ENCODE results near the gene UBXN4. TPM values are rescaled to one million over a fixed set of nuclear protein-coding genes. Genes with fewer than 3 reads are reported as not detected.
A peak's percentile ranks its signal among the peaks of the same experiment; 100 is the strongest.
"Not testable (repeated sequence)": the region's sequence is repeated elsewhere in the genome, so short reads cannot be mapped to it uniquely, and the experiment has no call there.

UBXN4 gene
- total RNA-seq, 1 donor from 2014 or later = 40.3 TPM

DNA sequence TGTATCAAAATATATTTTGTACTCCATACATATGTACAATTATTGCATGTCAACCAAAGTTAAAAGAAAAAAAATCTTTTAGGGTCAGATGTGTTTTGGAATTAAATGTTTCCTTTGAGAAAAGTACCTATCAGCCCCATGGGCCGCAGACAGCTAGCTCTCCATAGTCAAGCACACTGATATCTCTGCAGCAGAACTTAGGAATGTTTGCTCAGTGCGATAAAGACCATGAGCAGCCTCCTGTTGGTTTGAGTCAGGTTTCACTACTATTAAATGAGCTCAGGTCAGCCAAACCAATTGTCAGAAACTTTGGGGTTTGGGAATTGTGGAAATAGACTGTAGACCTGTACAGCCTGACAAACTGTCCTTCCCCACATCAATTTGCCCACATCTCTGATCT is 61.6 kb downstream of the UBXN4 start:
- DNase-seq (ENCODE audit: low read depth in 2 of 2) = no peak

DNA sequence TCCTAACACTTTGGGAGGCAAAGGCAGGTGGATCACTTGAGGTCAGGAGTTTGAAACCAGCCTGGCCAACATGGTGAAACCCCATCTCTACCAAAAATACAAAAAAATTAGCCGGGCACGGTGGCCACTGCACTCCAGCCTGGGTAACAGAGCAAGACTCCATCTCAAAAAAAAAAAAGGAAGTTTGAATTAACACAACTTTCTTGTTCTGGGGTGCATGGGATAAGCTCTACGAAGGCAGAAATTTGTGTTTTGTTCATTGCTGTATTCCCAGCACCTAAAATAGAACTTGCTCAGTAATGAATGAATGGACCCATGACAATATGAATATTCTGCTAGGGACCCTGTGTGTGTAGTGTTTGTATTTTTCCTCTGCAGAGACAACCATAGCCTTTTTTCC is 66.2 kb downstream of the UBXN4 start:
- DNase-seq (ENCODE audit: low read depth in 2 of 2) = not testable (repeated sequence)

DNA sequence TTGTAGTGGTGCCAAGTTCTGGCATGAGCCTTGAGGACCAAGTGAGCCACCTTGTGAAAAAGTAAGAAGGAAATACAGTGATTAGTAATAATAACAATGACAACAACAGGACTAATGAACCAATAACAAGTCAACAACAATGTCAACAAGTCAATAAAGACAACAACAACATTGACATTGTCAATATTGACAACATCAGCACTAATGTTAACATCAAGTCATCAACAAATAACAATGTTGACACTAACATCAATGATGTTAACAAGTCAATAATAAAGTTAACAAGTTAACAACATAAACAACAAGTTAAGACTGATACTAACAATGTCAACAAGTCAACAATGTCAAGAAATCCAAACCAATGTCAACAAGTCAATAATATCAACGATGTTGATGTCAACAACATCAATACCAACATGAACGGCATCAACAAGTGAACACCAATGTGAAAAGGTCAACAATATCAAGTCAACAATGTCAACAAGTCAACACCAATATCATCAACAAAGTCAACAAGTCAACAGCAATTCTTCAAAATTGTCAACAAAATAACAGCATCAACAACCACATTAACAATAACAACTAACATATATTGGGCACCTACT is 71.4 kb downstream of the UBXN4 start:
- DNase-seq (ENCODE audit: low read depth in 2 of 2) = no peak

DNA sequence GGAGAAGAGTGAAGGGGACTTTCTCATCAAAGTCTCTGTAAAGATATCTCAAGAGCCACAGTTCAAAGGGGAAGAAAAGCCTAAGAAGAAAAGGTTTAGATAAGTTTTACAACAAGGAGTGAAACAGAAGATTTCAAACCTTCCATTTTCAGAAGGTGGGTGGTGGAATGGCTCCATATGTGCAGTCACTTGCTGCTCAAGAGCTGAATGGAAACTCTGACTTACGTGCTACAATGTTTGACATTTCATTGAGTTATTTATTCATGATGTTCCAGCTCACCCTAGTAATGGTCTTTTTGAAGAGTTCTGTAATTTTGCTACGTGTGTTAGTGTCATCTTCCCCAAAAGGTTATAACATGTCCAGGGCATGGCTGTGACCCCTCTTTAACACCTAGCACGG is 73.6 kb downstream of the UBXN4 start:
- no peak for DNase-seq (ENCODE audit: low read depth in 2 of 2)

DNA sequence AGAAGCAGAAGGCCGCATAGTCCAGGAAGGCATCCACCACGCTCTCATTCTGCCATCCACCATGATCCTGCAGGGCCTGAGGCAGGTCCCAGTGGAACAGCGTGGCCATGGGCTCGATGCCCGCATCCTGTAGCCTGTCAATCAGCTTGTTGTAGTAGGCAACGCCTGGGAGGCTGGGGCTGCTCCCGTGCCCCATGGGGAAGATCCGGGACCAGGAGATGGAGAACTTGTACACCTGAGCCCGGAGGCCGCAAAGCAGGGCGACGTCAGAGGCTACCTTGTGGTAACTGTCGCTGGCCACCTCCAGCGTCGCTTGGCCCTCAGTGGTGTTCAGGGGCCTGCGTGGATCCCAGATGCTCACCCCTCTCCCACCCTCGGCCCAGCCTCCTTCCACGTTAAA is 75.8 kb downstream of the UBXN4 start:
- DNase-seq (ENCODE audit: low read depth in 2 of 2) = no peak

DNA sequence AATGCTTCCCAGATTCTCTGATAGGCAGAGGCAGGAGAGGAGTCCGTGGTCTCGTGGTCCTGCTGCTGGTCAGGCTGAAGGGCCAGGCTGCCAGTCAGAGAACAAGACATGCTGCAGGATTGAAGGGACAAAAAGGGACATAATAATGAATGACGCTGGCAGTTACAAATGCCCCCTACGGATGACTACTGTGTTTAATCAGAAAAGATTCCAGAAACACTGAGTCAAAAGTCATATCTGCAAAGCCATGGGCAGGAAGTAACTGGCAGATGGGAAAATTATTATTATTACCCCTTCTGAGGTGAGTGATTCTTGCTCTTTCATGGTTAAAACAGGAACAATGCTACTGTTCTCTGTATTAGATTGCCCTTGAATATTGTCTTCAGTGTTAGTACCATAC is 76.3 kb downstream of the UBXN4 start:
- no peak for DNase-seq (ENCODE audit: low read depth in 2 of 2)

DNA sequence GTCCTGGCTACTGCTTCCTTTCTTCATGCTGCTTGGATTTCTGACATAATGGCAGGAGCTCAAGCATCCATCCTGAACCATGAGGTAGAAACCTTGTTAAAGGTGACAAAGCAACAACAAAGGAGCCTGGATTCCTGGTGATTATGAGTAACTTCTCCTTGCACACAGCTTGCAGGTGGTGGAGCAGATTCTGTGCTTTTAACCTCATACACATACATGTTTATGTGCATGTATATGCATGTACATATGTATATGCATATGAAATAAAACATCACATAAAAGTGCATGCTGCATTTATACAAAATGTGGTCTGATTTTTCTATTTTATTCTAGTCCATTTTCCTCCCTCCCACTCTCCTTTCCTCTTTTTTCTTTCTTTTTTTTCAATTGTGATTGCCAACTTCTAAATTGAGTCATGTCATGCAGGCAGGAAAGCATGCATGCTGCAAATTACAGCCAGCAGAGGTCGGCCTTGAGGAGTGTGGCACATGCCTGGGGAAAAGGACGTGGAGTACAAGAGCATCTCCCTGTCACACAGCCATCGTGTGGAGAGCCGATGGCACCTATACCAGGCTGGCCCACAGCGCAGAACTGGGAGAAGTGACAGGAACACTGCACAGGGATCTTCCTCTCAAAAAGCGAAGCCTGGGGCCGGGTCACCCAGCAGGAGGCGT is 77.4 kb downstream of the UBXN4 start:
- peak; percentile 27 to 37 for DNase-seq (ENCODE audit: low read depth in 2 of 2)

DNA sequence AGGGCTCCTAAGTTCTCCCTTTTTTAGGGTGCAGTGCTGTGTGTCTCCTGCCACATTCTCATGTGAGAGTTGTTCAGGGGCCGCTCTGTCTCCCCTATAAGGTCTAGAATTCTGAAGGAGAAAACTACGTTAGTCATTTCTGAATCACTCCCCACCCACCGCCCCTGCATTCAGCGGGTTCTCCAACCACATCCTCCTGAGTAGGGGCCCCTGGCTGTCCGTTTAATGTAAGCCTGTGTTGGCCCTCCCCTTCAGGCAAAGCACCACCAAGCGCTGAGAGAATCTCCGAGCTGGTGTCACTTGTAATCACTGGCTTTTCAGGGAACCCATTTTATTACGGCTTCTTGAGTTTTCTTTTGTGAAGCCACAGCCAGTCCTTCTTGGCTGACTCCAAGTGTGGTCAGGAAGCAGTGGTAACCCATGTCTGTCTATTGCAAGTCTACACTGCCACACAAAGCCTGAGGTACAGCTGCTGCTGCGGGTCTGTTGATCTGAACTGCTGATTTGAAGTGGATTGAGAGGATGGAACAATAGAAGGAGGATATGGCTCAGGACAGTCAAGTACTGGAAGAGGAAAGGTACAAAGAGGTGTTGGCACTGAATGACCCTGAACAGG is 78.5 kb downstream of the UBXN4 start:
- DNase-seq (ENCODE audit: low read depth in 2 of 2) = no peak

DNA sequence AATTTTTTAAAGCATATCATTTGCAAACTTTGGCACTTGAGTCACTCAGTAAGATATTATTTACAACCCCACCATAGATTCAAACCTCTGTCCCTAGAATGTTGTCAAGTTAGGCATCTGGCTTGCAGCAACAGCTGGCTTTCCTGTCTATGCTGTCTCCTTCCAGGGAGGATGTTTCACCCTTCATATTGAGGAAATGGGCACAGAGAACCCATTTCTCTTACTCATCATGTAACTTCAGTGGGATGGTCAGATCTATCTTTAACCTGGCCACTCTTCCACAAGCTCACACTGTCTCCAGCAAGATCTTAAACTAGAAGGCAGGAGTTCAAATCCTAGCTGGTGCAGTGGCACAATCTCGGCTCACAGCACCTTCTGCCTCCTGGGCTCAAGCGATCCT is 79.5 kb downstream of the UBXN4 start:
- DNase-seq (ENCODE audit: low read depth in 2 of 2) = no peak

DNA sequence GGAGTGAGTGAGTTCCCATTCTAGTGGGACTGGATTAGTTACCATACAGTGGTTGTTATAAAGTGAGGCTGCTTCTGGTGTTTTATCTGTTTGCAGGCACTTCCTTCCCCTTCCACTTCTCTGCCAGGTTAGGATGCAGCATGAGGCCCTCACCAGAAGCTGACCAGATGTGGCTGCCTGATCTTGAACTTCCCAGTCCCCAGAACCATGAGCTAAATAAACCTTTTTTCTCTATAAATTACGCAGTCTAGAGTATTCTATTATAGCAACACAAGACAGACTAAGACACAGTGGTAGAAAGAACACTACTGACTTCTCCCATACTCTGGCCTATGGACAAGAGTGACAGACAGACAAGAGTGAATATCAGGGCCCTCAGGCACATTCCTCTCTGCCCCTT is 81.2 kb downstream of the UBXN4 start:
- DNase-seq (ENCODE audit: low read depth in 2 of 2) = no peak

DNA sequence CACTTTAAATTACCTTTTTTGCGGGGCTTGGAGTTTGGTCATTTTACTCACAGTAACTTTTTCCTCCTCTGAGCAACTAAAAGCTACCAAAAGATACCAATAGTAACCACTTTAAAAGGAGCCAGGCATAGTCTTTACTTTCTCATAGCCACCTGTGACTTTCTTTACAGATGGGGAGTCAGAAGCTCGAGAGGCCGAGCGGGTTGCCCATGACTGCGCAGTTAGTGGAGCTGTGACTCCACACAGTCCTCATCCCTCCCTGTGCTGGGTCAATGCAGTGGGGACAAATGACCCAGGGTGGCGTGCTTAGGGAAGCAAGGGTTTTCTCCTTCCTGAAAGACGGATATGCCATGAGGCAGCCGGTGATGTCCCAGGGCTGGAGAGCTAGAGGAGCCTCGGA is 83.5 kb downstream of the UBXN4 start:
- no peak for DNase-seq (ENCODE audit: low read depth in 2 of 2)

DNA sequence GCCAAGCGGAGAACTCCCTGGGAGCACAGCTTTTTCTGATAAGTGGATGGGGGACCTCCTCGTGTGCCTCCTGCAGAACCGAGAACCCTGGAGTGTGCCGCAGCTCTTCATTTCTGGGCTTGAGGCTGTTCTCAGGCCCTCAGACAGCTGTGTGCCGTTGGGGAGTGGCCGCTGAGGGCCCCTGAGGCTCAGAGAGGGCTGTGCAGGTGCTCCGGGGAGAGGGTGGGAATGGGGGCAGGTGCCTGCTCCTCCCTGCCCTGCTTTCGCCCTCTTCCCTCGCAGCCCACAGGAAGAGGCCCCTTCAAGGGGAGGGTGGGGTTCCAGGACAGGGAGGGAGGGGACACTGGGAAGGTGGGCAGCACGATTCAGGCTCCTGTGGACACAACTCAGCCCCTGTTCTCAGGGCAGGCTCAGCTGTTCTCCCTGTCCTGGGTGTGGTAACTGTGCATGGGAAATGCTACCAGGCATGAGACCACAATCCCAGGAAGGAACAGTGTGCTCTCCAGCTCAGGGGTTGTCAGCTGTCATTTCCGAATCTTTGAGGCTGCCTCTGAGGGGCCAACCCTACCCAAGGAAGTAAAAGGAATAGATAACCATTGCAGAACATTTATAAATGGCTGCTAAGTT is 84.0 kb downstream of the UBXN4 start:
- DNase-seq (ENCODE audit: low read depth in 2 of 2) = peak in 1 of 2 donors; percentile 9

DNA sequence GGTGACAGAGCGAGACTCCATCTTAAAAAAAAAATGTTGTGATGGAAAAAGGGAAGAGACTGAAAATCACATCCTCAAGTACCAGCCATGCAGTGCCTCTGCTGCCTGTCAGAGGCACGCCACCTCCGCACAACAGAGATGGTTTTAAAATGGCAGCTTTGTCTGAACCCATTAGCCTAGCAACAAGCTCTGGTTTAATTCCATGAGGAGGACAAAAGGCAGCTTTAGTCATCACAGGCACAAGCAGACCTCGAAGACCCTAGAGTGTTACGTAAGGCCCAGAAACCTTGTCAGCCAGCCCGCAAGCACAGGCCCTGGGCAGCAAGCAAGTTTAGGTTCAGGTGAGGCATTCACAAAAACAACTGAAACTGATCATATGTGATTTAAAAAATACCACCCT is 84.9 kb downstream of the UBXN4 start:
- no peak for DNase-seq (ENCODE audit: low read depth in 2 of 2)

DNA sequence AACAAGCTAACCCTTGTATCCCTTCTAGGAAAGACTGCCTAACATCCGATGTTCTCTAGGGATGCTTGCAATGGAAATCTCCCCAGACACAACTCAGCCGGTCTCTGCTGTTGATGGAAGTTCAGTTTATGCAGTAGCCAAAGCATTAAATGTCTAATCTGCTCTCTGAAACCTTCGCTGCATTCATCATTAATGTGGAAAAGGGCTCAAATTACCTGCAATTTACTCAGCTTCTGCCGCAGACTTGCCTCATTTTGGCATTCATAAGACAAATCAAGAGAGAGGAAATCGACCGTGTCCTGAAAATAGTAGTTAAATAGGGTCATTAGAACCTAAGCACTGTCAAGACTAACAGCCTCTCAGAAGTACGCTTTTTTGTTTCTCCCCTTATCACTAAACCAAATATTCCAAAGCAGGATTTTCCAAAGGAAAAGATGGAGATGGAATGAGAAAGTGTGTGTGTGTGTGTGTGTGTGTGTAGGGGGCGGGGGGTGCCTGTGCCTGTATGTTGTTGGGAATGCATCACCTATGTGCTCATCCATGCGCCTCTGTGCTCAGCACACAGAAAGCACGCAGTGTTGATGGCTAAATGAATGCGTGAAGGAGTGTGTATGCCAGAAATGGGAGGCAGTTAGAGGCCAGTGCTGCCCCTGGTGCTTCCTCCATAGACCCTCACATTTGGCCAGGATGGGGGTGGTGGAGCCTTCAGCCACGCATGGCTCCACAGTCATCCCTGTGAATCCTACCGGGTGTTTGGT is 87.9 kb downstream of the UBXN4 start:
- DNase-seq (ENCODE audit: low read depth in 2 of 2) = no peak

DNA sequence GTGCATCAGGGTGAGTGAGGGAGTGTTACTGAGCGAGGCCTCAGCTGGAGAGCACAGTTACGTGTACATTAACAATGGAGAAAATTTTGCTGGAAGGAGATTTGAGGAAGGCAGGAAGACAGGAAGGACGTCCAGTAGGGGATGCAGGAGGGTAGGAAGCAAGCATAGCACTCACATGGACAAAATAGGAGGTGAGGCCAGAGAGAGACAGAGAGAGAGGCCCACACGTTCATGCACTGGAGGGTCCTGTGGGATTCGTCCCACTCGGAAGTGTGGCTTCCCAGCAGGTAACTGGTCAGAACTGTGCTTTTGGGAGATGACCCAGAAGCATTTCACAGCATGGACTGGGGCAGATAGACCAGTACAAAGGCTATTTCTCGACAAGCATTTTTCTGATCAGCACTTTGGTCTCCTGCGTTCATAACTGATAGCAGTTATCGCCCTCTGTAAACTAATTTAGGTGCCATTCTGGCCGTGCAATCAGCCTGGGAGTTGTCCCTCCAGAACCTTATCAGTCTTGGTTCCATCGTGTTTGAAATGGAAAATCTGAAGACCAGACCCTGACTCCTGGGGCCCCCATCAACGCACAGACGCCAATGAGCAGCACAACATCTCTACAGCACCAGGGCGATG is 89.6 kb downstream of the UBXN4 start:
- no peak for DNase-seq (ENCODE audit: low read depth in 2 of 2)

DNA sequence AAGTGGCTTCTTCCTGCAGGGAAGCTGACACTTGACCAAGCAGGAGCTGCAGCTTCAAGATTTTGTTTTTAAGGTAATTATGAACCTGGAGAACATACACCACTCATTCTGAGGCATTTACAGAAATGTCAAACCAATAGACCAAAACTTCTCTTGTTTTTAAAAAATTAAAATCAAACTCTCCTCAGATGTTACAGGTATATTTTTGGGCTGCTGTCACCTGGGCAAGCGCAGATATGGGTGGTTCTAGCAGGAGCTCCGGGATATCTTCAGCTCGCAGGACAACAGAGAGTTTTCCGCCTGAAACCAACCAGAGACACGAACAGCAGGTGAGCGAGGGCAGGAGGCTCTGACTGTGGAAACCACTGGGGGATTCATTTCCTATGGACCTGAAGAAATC is 91.2 kb downstream of the UBXN4 start:
- DNase-seq (ENCODE audit: low read depth in 2 of 2) = no peak

Other genes with a start within 250 kb of the UBXN4 start
- gene ZRANB3, start 210.6 kb upstream of the UBXN4 start, total RNA-seq = 3.8 and 4.1 TPM in 2 replicates
- 5.0 and 5.8 TPM in 2 replicates for gene R3HDM1, start 210.4 kb upstream of the UBXN4 start, total RNA-seq
- not detected in 2 replicates for gene LCT, start 95.3 kb downstream of the UBXN4 start, total RNA-seq
- gene MCM6, start 134.6 kb downstream of the UBXN4 start, total RNA-seq = 7.5 and 11.1 TPM in 2 replicates
- gene DARS1, start 243.8 kb downstream of the UBXN4 start, total RNA-seq = 24.4 and 36.0 TPM in 2 replicates

Measured in lung microvascular endothelial cell (primary cell).